PC-3 (cell line): ENCODE results near the gene ESRP2.

ENCODE experiments used
- CTCF ChIP-seq: fragments of 300-600 bp; sonication (generic); conservative IDR thresholded peaks from 2 replicates; pipeline ENCODE4 v1.5.1; 2017; ENCODE audit warnings: antibody characterized with exemption, low read depth, mild to moderate bottlenecking, low read length
- EZH2 ChIP-seq: fragments of 300-600 bp; sonication (generic); IDR thresholded peaks from one replicate; pipeline ENCODE4 v1.6.1; 2017; ENCODE audit warnings: antibody characterized with exemption, mild to moderate bottlenecking, low read length; ENCODE audit not compliant: unreplicated experiment
- EZH2phosphoT487 ChIP-seq: fragments of 300-600 bp; sonication (generic); IDR thresholded peaks from 2 replicates; pipeline ENCODE4 v1.6.1; 2018; ENCODE audit warnings: mild to moderate bottlenecking, antibody characterized with exemption, low read length, borderline replicate concordance

GRCh38 chr16:68252383-68252782 is 16.5 kb upstream of the ESRP2 start:
- no peak for TF ChIP-seq CTCF
- no peak for TF ChIP-seq EZH2
- no peak for TF ChIP-seq EZH2phosphoT487
